SK-N-SH (cell line): ENCODE data around the gene CXCL1.

Source experiments
- CTCF ChIP-seq: fragments of 200-600 bp; sonication (generic); IDR thresholded peaks from 2 replicates; pipeline ENCODE4 v1.6.1; 2017; ENCODE audit warnings: antibody characterized with exemption, mild to moderate bottlenecking, moderate library complexity
- ELF1 ChIP-seq: IDR thresholded peaks from 2 replicates; pipeline ENCODE4 v1.4.0; 2012
- PBX3 ChIP-seq: IDR thresholded peaks from 2 replicates; pipeline ENCODE4; 2012
- REST ChIP-seq: IDR thresholded peaks from 2 replicates; pipeline ENCODE4 v1.6.1; 2012; ENCODE audit warnings: mild to moderate bottlenecking, low read depth, low read length, moderate library complexity
- RFX5 ChIP-seq: IDR thresholded peaks from 2 replicates; pipeline ENCODE4 v1.6.1; 2012; ENCODE audit warnings: mild to moderate bottlenecking, improper control_type of control experiment, low read length
- SMC3 ChIP-seq: IDR thresholded peaks from 2 replicates; pipeline ENCODE4 v1.6.1; 2012; ENCODE audit warnings: low read depth, low read length, improper control_type of control experiment
- TEAD4 ChIP-seq: IDR thresholded peaks from 2 replicates; pipeline ENCODE4 v1.4.0; 2012; ENCODE audit warnings: mild to moderate bottlenecking, borderline replicate concordance; ENCODE audit not compliant: insufficient read depth
- USF2 ChIP-seq: fragments of 150-350 bp; IDR thresholded peaks from 2 replicates; pipeline ENCODE4 v1.6.1; 2017; ENCODE audit warnings: antibody characterized with exemption, low read length, low read depth, borderline replicate concordance

- TF ChIP-seq CTCF (no peak), TEAD4 (no peak), USF2 (no peak), RFX5 (no peak), ELF1 (no peak), REST (no peak), SMC3 (no peak), PBX3 (no peak)
These were observed 14.1 kb downstream of the CXCL1 start for GRCh38 chr4:73883306-73883705.
